ENCODE data around the gene NRCAM.

The NRCAM gene

GRCh38 chr7:108314049-108314448 lies 142.2 kb downstream of the NRCAM start:
- no peak overlapping the region for H3K4me3 ChIP-seq (ENCODE audit: low read depth, low read length)
- TF ChIP-seq CTCF (conservative IDR thresholded peaks at IDR 0.05; ENCODE audit: low read depth, low read length), result no peak
- no peak for DNase-seq (ENCODE audit: low read depth)

- peak; percentile 19 for DNase-seq (ENCODE audit: low read depth)
- no peak overlapping the region for H3K4me3 ChIP-seq (ENCODE audit: low read depth, low read length)
- TF ChIP-seq CTCF (conservative IDR thresholded peaks at IDR 0.05; ENCODE audit: low read depth, low read length), result no peak
Measured at GRCh38 chr7:108313086-108313485, 143.2 kb downstream of the NRCAM start.

GRCh38 chr7:108311446-108312168 lies 144.6 kb downstream of the NRCAM start:
- no peak overlapping the region for H3K4me3 ChIP-seq (ENCODE audit: low read depth, low read length)
- no peak for TF ChIP-seq CTCF (conservative IDR thresholded peaks at IDR 0.05; ENCODE audit: low read depth, low read length)
- DNase-seq (ENCODE audit: low read depth), result peak; percentile 86

DNA sequence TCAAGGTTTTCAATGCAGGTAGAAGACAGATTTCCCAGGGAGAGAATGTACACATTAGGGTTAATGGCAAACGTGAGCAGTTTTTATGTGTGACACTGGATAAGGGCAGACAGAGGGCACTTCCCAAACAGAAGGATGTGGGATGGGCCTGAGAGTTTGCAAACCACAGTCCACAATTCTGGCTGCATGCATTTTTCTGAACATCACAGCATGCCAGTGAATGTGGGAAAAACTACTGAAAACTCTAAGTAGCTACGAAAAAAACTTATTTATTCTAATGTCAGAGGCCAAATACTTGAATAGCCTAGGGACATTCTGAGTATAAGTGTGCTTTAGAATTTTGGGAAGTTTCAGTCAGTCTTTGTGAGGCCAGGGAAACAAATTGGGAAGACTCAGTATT lies 145.9 kb downstream of the NRCAM start:
- no peak for TF ChIP-seq CTCF (conservative IDR thresholded peaks at IDR 0.05; ENCODE audit: low read depth, low read length)
- no peak overlapping the region for H3K4me3 ChIP-seq (ENCODE audit: low read depth, low read length)
- DNase-seq (ENCODE audit: low read depth), result peak; percentile 78

DNA sequence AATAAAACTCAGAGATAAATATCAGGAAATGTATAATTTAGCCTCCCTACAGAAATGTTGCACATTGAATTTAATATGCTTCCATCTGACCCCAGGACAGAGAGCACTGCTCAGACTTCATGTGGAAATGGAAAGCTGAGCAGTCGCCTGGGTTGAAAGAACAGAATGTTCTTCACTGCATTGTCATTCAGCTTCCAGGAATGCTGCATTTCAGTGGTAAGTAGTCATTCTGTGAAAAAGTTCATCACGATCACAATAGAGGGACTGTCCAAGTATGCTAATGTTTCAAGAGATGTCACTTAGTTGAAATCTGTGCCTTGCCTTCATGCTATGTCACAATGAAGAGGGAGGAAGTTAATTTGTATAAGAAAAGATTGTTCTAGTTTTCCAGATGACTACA lies 147.3 kb downstream of the NRCAM start:
- no peak for TF ChIP-seq CTCF (conservative IDR thresholded peaks at IDR 0.05; ENCODE audit: low read depth, low read length)
- no peak overlapping the region for H3K4me3 ChIP-seq (ENCODE audit: low read depth, low read length)
- peak; percentile 92 for DNase-seq (ENCODE audit: low read depth)

DNA sequence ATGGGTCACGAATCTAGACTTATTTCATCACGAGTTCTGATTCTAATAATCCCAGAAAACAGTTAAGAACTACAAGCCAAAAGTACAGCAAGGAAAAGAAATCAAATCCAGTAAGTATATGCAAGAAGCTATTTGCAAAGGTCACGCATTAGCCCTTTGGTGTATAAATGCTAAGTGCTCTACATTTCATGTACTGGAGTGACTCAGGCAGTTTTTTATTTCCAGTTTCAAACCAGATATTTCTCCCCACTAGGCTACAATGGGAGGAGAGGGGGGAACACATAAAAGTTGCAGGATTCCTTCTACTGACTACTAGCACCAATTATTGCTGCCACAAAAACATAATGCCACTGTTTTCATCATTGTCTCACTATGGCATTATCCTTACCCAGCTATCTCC lies 148.0 kb downstream of the NRCAM start:
- no peak for TF ChIP-seq CTCF (conservative IDR thresholded peaks at IDR 0.05; ENCODE audit: low read depth, low read length)
- peak; percentile 77 for DNase-seq (ENCODE audit: low read depth)
- no peak overlapping the region for H3K4me3 ChIP-seq (ENCODE audit: low read depth, low read length)

DNA sequence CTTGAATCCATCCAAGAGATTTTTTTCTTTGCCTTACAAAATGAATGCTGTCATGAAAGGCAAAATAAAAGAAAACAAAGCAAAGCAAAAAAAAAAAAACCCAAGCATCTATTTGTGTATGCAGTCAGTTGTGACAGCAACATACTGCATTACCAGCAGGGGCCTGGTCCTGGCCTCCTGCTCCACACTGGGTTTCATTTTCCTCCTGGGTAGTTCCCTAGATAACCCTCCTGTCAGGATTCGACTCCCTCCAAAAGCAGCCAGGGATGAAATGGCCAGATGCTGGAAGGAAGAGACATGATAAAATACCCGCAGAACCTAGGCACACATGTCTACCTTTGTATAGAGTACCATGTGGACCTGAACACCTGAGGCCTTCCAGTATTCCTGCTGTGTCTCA lies 148.6 kb downstream of the NRCAM start:
- no peak for DNase-seq (ENCODE audit: low read depth)
- peak; percentile 28 for TF ChIP-seq CTCF (conservative IDR thresholded peaks at IDR 0.05; ENCODE audit: low read depth, low read length)
- H3K4me3 ChIP-seq (ENCODE audit: low read depth, low read length), result no peak overlapping the region
